HFFc6 (cell line): Measurements from ENCODE around the gene CDH6. TPM values are rescaled to one million over a fixed set of nuclear protein-coding genes. Genes with fewer than 3 reads are reported as not detected.
"Not testable (repeated sequence)": the region's sequence is repeated elsewhere in the genome, so short reads cannot be mapped to it uniquely, and the experiment has no call there.

Experiments
- DNase-seq: peaks from one replicate; pipeline ENCODE4 v3.0.0-alpha.2; 2018
- H3K27ac Mint-ChIP-seq: 2 replicates; pipeline ENCODE4 v1.8.0; 2020; ENCODE audit warnings: mild to moderate bottlenecking, mixed read lengths
- H3K27me3 Mint-ChIP-seq: 2 replicates; pipeline ENCODE4 v1.8.0; 2021; ENCODE audit warnings: mild to moderate bottlenecking, moderate library complexity, mixed read lengths; ENCODE audit not compliant: insufficient read depth
- H3K36me3 Mint-ChIP-seq: 2 replicates; pipeline ENCODE4 v1.8.0; 2021; ENCODE audit warnings: low read depth, mixed read lengths
- H3K4me1 Mint-ChIP-seq: 2 replicates; pipeline ENCODE4 v1.8.0; 2020; ENCODE audit warnings: low read depth, mixed read lengths
- H3K4me3 Mint-ChIP-seq: 2 replicates; pipeline ENCODE4 v1.8.0; 2020; ENCODE audit warnings: mild to moderate bottlenecking, moderate library complexity, mixed read lengths
- H3K9me3 Mint-ChIP-seq: 2 replicates; pipeline ENCODE4 v1.8.0; 2020; ENCODE audit warnings: mild to moderate bottlenecking, mixed read lengths
- total RNA-seq, 6 experiments: library from RNA; stranded (reverse); fragmentation: NEBNext Ultra II Directional; extraction: Animal tissue kit (Norgen Biotek cat#: 25700); gene quantifications; 2 replicates in 1 of 6; 3 replicates in 5 of 6; pipeline ENCODE4 v1.2.3, GENCODE V29; 2021
- TF ChIP-seq, protein P1 (sequence below): fragments of 200-600 bp; sonication (generic); IDR thresholded peaks from 2 replicates; pipeline ENCODE4 v1.5.0; 2021; ENCODE audit warnings: antibody characterized with exemption, mild to moderate bottlenecking

Gene CDH6
- total RNA-seq, 6 experiments from 2014 or later, result 0.26 to 6.6 (median 5.0) TPM

- TF ChIP-seq, protein P1, sequence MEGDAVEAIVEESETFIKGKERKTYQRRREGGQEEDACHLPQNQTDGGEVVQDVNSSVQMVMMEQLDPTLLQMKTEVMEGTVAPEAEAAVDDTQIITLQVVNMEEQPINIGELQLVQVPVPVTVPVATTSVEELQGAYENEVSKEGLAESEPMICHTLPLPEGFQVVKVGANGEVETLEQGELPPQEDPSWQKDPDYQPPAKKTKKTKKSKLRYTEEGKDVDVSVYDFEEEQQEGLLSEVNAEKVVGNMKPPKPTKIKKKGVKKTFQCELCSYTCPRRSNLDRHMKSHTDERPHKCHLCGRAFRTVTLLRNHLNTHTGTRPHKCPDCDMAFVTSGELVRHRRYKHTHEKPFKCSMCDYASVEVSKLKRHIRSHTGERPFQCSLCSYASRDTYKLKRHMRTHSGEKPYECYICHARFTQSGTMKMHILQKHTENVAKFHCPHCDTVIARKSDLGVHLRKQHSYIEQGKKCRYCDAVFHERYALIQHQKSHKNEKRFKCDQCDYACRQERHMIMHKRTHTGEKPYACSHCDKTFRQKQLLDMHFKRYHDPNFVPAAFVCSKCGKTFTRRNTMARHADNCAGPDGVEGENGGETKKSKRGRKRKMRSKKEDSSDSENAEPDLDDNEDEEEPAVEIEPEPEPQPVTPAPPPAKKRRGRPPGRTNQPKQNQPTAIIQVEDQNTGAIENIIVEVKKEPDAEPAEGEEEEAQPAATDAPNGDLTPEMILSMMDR, result no peak
- H3K4me3 Mint-ChIP-seq, result no peak overlapping the region
- H3K27ac Mint-ChIP-seq, result no peak overlapping the region
- no peaks in the 10 kb centered on the region for H3K9me3 Mint-ChIP-seq
- H3K4me1 Mint-ChIP-seq, result peaks cover 23% of the 10 kb centered on the region
- H3K27me3 Mint-ChIP-seq, result peaks cover 4% of the 10 kb centered on the region; the same call in 1 of the 2 replicates
- H3K36me3 Mint-ChIP-seq, result peaks cover 4% of the 10 kb centered on the region; the same call in 1 of the 2 replicates
- DNase-seq, result no peak
These were observed 161.9 kb downstream of the CDH6 start for GRCh38 chr5:31355337-31355736.

DNA sequence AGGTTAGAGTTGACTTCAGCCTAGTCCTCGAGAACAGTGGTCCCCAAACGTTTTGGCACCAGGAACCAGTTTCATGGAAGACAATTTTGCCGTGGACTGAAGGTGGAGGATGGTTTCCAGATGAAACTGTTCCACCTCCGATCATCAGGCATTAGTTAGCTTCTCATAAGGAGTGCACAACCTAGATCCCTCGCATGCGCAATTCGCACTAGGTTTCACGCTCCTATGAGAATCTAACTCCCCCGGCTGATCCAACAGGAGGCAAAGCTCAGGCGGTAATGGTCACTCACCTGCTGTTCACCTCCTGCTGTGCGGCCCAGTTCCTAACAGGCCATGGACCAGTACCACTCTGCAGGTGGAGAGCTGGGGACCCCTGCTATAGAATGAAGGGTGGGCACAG is 163.6 kb downstream of the CDH6 start:
- Mint-ChIP-seq H3K4me1 (peaks cover 33% of the 10 kb centered on the region), H3K27me3 (peaks cover 3% of the 10 kb centered on the region; the same call in 1 of the 2 replicates), H3K4me3 (no peak overlapping the region), H3K27ac (no peak overlapping the region), H3K9me3 (no peaks in the 10 kb centered on the region), H3K36me3 (no peaks in the 10 kb centered on the region; the same call in 1 of the 2 replicates)
- DNase-seq, result no peak
- TF ChIP-seq, protein P1, result no peak

DNA sequence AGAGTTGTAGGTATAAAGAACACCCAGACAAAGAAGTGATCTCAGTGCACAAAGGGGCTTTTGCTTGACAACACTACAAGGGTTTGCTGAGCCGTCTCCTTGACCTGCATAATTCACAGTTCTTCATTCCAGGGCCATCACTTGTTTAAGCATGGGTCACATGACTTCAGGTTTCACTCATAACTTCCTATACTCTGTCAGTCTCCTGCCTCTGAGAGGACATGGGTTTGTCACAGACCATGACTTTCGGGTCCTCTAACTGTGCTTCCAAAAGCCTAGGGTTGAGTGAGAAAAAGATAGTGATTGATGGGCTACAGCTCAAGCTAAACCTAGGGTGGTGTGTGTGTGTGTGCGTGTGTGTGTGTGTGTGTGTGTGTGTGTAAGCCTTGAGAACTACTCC is 166.4 kb downstream of the CDH6 start:
- no peak for DNase-seq
- Mint-ChIP-seq H3K4me1 (peaks cover 58% of the 10 kb centered on the region), H3K4me3 (no peak overlapping the region), H3K27ac (no peak overlapping the region), H3K9me3 (no peaks in the 10 kb centered on the region), H3K36me3 (peaks cover 4% of the 10 kb centered on the region; the same call in 1 of the 2 replicates), H3K27me3 (no peaks in the 10 kb centered on the region)
- TF ChIP-seq, protein P1, result no peak

- peaks cover 5% of the 10 kb centered on the region; the same call in 1 of the 2 replicates for H3K36me3 Mint-ChIP-seq
- peak overlapping the region; percentile 88 for H3K27ac Mint-ChIP-seq
- TF ChIP-seq, protein P1, result no peak
- peak overlapping the region; percentile 48 for H3K4me3 Mint-ChIP-seq
- DNase-seq, result peak; percentile 77
- H3K4me1 Mint-ChIP-seq, result peaks cover 72% of the 10 kb centered on the region
- H3K27me3 Mint-ChIP-seq, result no peaks in the 10 kb centered on the region
- no peaks in the 10 kb centered on the region for H3K9me3 Mint-ChIP-seq
These were observed 167.7 kb downstream of the CDH6 start for GRCh38 chr5:31361234-31361633.

DNA sequence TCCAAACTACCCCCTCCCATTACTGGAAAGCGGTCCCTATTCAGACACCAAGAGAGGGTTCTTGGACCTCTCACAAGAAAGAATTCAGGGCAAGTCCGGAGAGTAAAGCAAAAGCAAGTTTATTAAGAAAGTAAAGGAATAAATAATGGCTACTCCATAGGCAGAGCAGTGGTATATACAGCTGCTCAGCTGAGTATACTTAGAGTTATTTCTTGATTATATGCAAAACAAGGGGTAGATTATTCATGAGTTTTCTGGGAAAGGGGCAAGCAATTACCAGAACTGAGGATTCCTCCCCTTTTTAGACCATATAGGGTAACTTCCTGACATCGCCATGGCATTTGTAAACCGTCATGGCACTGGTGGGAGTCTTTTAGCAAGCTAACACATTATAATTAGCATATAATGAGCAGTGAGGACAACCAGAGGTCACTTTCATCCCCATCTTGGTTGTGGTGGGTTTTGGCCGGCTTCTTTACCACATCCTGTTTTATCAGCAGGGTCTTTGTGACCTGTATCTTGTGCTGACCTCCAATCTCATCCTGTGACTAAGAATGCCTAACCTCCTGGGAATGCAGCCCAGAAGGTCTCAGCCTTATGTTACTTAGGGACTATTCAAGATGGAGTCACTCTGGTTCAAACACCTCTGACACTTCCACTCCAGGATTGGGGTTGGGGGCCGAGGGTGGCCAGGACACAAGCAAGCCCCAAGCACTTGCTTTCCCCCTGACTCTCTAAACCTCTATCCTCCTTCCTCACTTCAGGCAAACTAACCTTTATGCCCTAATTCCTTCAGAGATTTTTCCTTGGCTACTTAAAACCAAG is 168.4 kb downstream of the CDH6 start:
- not testable (repeated sequence) for H3K9me3 Mint-ChIP-seq, H3K36me3 Mint-ChIP-seq, H3K27me3 Mint-ChIP-seq
- Mint-ChIP-seq H3K27ac (peak overlapping the region; percentile 88), H3K4me3 (peak overlapping the region; percentile 48), H3K4me1 (peaks cover 78% of the 10 kb centered on the region)
- DNase-seq, result peak; percentile 35

DNA sequence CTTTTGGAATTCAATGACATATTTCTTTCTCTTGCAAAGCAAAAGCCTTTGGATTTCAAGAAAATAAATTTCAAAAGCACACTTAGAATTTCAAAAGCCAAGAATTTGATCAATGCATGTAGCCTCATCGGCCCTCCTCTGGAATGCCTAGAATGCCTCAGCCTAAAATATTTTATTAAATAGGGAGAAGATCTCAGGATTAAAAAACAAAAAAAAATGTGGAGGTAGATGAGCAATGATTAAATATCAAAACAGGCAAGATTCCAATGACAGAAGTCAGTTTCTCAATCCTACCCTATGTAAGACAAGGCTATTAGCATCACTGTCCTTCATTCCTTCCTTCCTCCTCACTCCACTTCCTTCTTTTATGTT is 169.0 kb downstream of the CDH6 start:
- DNase-seq, result peak; percentile 30
- H3K4me3 Mint-ChIP-seq, result peak overlapping the region; percentile 23
- H3K27me3 Mint-ChIP-seq, result no peaks in the 10 kb centered on the region
- TF ChIP-seq, protein P1, result no peak
- H3K36me3 Mint-ChIP-seq, result peaks cover 5% of the 10 kb centered on the region; the same call in 1 of the 2 replicates
- H3K9me3 Mint-ChIP-seq, result no peaks in the 10 kb centered on the region
- H3K4me1 Mint-ChIP-seq, result peaks cover 84% of the 10 kb centered on the region
- H3K27ac Mint-ChIP-seq, result peak overlapping the region; percentile 88
